ENCODE measurements around the gene PRR7. TPM values are rescaled to one million over a fixed set of nuclear protein-coding genes. Genes with fewer than 3 reads are reported as not detected.

PRR7 gene
- total RNA-seq, 2 experiments from 2014 or later = 12.3 to 13.0 TPM

GRCh38 chr5:177469750-177470525 lies 23.3 kb downstream of the PRR7 start:
- Mint-ChIP-seq H3K4me3 (no peak overlapping the region), H3K9me3 (ENCODE audit: low read depth) (no peaks in the 10 kb centered on the region), H3K4me1 (peaks cover 10% of the 10 kb centered on the region), H3K36me3 (ENCODE audit: low read depth) (peaks cover 11% of the 10 kb centered on the region), H3K27ac (no peak overlapping the region), H3K27me3 (peaks cover 4% of the 10 kb centered on the region)
- ATAC-seq (no peak), DNase-seq (no peak)
- intact Hi-C loops (cut with DNase I, micrococcal nuclease) = no loop called here
- ChIA-PET POLR2A (no interaction called here), CTCF (interaction anchor here (0.9 to 1.6 kb wide), 4 partner anchors 13 to 79 kb away, joined by 3 to 5 read pairs (median 4); no protein-coding TSS in a partner anchor)

- no peaks in the 10 kb centered on the region for H3K9me3 Mint-ChIP-seq (ENCODE audit: low read depth)
- H3K4me1 Mint-ChIP-seq = peaks cover 19% of the 10 kb centered on the region
- no peak overlapping the region for H3K4me3 Mint-ChIP-seq
- H3K27me3 Mint-ChIP-seq = peaks cover 4% of the 10 kb centered on the region
- DNase-seq (no peak), ATAC-seq (no peak)
- H3K27ac Mint-ChIP-seq = no peak overlapping the region
- CTCF ChIA-PET = interaction anchor here (0.9 to 1.1 kb wide), 4 partner anchors 10 to 39 kb away, joined by 3 to 5 read pairs (median 4); no protein-coding TSS in a partner anchor
- peaks cover 3% of the 10 kb centered on the region for H3K36me3 Mint-ChIP-seq (ENCODE audit: low read depth)
- POLR2A ChIA-PET = no interaction called here
- intact Hi-C loops (cut with DNase I, micrococcal nuclease) = no loop called here
Observed at GRCh38 chr5:177470759-177471536, 24.3 kb downstream of the PRR7 start.

GRCh38 chr5:177471610-177472356 lies 25.2 kb downstream of the PRR7 start:
- no peak for ATAC-seq
- intact Hi-C loops (cut with DNase I, micrococcal nuclease) = loop anchor here in 1 of 2 experiments (1.0 kb wide), 1 partner anchor 15 kb away; no protein-coding TSS in a partner anchor
- CTCF ChIA-PET = interaction anchor here (0.9 to 1.6 kb wide), 7 partner anchors 9 to 113 kb away, joined by 3 to 6 read pairs (median 4); no protein-coding TSS in a partner anchor

GRCh38 chr5:177472460-177473442 lies 26.1 kb downstream of the PRR7 start:
- POLR2A ChIA-PET = interaction anchor here (0.6 to 0.7 kb wide), 2 partner anchors 15 to 103 kb away, joined by 3 to 4 read pairs; no protein-coding TSS in a partner anchor
- DNase-seq (peak; percentile 78), ATAC-seq (peak; percentile 44)
- no peak overlapping the region for H3K27ac Mint-ChIP-seq
- peaks cover 2% of the 10 kb centered on the region for H3K36me3 Mint-ChIP-seq (ENCODE audit: low read depth)
- intact Hi-C loops (cut with DNase I, micrococcal nuclease) = loop anchor here in 1 of 2 experiments (1.0 kb wide), 3 partner anchors 16 to 44 kb away; partner anchors contain the start of genes DDX41 and PDLIM7
- H3K27me3 Mint-ChIP-seq = peaks cover 4% of the 10 kb centered on the region
- peaks cover 27% of the 10 kb centered on the region for H3K4me1 Mint-ChIP-seq
- CTCF ChIA-PET = interaction anchor here (0.8 to 1.6 kb wide), 10 partner anchors 15 to 113 kb away, joined by 3 to 6 read pairs (median 4); no protein-coding TSS in a partner anchor
- no peaks in the 10 kb centered on the region for H3K9me3 Mint-ChIP-seq (ENCODE audit: low read depth)
- H3K4me3 Mint-ChIP-seq = peak overlapping the region; percentile 65

More at GRCh38 chr5:177471610-177472356, 25.2 kb downstream of the PRR7 start:
- Mint-ChIP-seq H3K27ac (no peak overlapping the region), H3K4me1 (peaks cover 25% of the 10 kb centered on the region), H3K36me3 (ENCODE audit: low read depth) (peaks cover 2% of the 10 kb centered on the region), H3K27me3 (peaks cover 4% of the 10 kb centered on the region), H3K4me3 (peak overlapping the region; percentile 65), H3K9me3 (ENCODE audit: low read depth) (no peaks in the 10 kb centered on the region)
- DNase-seq = no peak
- POLR2A ChIA-PET = interaction anchor here (0.6 kb wide), 1 partner anchor 102 kb away, joined by 4 read pairs; no protein-coding TSS in a partner anchor

GRCh38 chr5:177473443-177474001 lies 26.9 kb downstream of the PRR7 start, which contains the start of gene DBN1:
Gene DBN1 (minus strand): TSS chr5:177473634. CDS start chr5:177473521, 113 bp downstream.
- intact Hi-C loops (cut with DNase I, micrococcal nuclease) = loop anchor here in 1 of 2 experiments (1.0 kb wide), 2 partner anchors 24 to 43 kb away; partner anchors contain the start of genes DDX41 and PDLIM7
- Mint-ChIP-seq H3K4me1 (peaks cover 35% of the 10 kb centered on the region), H3K27me3 (peaks cover 4% of the 10 kb centered on the region), H3K4me3 (peak within 1 kb of the TSS; percentile 65), H3K36me3 (ENCODE audit: low read depth) (peaks cover 2% of the 10 kb centered on the region), H3K9me3 (ENCODE audit: low read depth) (no peaks in the 10 kb centered on the region), H3K27ac (peak within 1 kb of the TSS; percentile 70)
- DNase-seq = peak; percentile 62
- CTCF ChIA-PET = interaction anchor here (0.7 to 1.5 kb wide), 7 partner anchors 16 to 83 kb away, joined by 3 to 5 read pairs (median 3); no protein-coding TSS in a partner anchor
- ATAC-seq = peak; percentile 44
- POLR2A ChIA-PET = no interaction called here

- Mint-ChIP-seq H3K4me3 (peak overlapping the region; percentile 65), H3K36me3 (ENCODE audit: low read depth) (peaks cover 7% of the 10 kb centered on the region), H3K9me3 (ENCODE audit: low read depth) (no peaks in the 10 kb centered on the region), H3K27ac (peak overlapping the region; percentile 70), H3K27me3 (peaks cover 4% of the 10 kb centered on the region), H3K4me1 (peaks cover 40% of the 10 kb centered on the region)
- CTCF ChIA-PET = interaction anchor here (0.7 to 1.4 kb wide), 3 partner anchors 27 to 83 kb away, joined by 3 to 4 read pairs (median 3); no protein-coding TSS in a partner anchor
- DNase-seq = no peak
- intact Hi-C loops (cut with DNase I, micrococcal nuclease) = no loop called here
- POLR2A ChIA-PET = no interaction called here
- no peak for ATAC-seq
Observed at GRCh38 chr5:177474002-177474476, 27.4 kb downstream of the PRR7 start.

GRCh38 chr5:177474846-177475562 lies 28.4 kb downstream of the PRR7 start:
- Mint-ChIP-seq H3K27ac (peak overlapping the region; percentile 21), H3K27me3 (peaks cover 4% of the 10 kb centered on the region), H3K9me3 (ENCODE audit: low read depth) (no peaks in the 10 kb centered on the region), H3K36me3 (ENCODE audit: low read depth) (peaks cover 7% of the 10 kb centered on the region), H3K4me3 (peak overlapping the region; percentile 65), H3K4me1 (peaks cover 49% of the 10 kb centered on the region)
- DNase-seq (no peak), ATAC-seq (no peak)
- ChIA-PET POLR2A (no interaction called here), CTCF (interaction anchor here (1.0 to 3.0 kb wide), 3 partner anchors 34 to 165 kb away, joined by 3 to 17 read pairs (median 4); no protein-coding TSS in a partner anchor)
- intact Hi-C loops (cut with DNase I, micrococcal nuclease) = no loop called here

- H3K9me3 Mint-ChIP-seq (ENCODE audit: low read depth) = no peaks in the 10 kb centered on the region
- H3K27me3 Mint-ChIP-seq = peaks cover 4% of the 10 kb centered on the region
- H3K4me1 Mint-ChIP-seq = peaks cover 51% of the 10 kb centered on the region
- intact Hi-C loops (cut with DNase I, micrococcal nuclease) = no loop called here
- no peak overlapping the region for H3K4me3 Mint-ChIP-seq
- H3K36me3 Mint-ChIP-seq (ENCODE audit: low read depth) = peaks cover 7% of the 10 kb centered on the region
- ATAC-seq = peak; percentile 14
- DNase-seq = peak; percentile 47
- H3K27ac Mint-ChIP-seq = peak overlapping the region; percentile 58
- ChIA-PET CTCF (interaction anchor here (0.5 to 3.0 kb wide), 9 partner anchors 13 to 1008 kb away, joined by 3 to 17 read pairs (median 4); no protein-coding TSS in a partner anchor), POLR2A (no interaction called here)
Observed at GRCh38 chr5:177475563-177476427, 29.2 kb downstream of the PRR7 start.

Measured in activated CD4-positive, alpha-beta T cell treated with anti-CD3 and anti-CD28 coated beads for 36 hours (primary cell).